Esophagus squamous epithelium (tissue), 4 donors: ENCODE measurements around the gene SHC4.

Experiments
- POLR2A ChIP-seq, 4 donors: fragments of 450-650 bp; IDR thresholded peaks; one replicate each; pipeline ENCODE4 v1.6.1; 2017; ENCODE audit warnings: antibody characterized with exemption in 4 of 4, mild to moderate bottlenecking in 4 of 4, moderate library complexity in 3 of 4
- TF ChIP-seq, protein P1 (sequence below), 6 experiments: fragments of 450-650 bp in 4 of 6; fragments of 200-600 bp in 2 of 6; sonication (generic) in 2 of 6; IDR thresholded peaks; one replicate each; pipeline ENCODE4 v1.5.1; 2016 to 2019; ENCODE audit warnings: antibody characterized with exemption in 6 of 6, mild to moderate bottlenecking in 4 of 6, moderate library complexity in 4 of 6

GRCh38 chr15:48930735-48931134 is 33.0 kb downstream of the SHC4 start:
- TF ChIP-seq, protein P1, sequence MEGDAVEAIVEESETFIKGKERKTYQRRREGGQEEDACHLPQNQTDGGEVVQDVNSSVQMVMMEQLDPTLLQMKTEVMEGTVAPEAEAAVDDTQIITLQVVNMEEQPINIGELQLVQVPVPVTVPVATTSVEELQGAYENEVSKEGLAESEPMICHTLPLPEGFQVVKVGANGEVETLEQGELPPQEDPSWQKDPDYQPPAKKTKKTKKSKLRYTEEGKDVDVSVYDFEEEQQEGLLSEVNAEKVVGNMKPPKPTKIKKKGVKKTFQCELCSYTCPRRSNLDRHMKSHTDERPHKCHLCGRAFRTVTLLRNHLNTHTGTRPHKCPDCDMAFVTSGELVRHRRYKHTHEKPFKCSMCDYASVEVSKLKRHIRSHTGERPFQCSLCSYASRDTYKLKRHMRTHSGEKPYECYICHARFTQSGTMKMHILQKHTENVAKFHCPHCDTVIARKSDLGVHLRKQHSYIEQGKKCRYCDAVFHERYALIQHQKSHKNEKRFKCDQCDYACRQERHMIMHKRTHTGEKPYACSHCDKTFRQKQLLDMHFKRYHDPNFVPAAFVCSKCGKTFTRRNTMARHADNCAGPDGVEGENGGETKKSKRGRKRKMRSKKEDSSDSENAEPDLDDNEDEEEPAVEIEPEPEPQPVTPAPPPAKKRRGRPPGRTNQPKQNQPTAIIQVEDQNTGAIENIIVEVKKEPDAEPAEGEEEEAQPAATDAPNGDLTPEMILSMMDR (IDR thresholded peaks at IDR 0.05): no peak
- TF ChIP-seq POLR2A (IDR thresholded peaks at IDR 0.05): no peak
